ENCODE results near the gene PSME2.
"Not testable (repeated sequence)": the region's sequence is repeated elsewhere in the genome, so short reads cannot be mapped to it uniquely, and the experiment has no call there.

PSME2 gene

DNA sequence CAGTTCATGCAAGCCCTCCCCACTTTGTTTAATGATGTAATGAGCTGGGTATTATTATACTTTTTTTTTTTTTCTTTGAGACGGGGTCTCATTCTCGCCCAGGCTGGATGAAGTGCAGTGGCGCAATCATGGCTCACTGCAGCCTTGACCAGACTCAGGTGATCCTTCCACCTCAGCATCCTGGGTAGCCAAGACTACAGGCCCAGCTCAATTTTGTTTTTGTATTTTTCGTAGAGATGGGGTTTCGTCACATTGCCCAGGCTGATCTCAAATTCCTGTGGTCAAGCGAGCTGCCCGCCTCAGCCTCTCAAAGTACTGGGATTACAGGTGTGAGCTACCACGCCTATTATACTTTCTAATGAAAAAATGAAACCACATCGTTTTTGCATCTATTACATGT lies 36.4 kb downstream of the PSME2 start:
- no peak for DNase-seq

DNA sequence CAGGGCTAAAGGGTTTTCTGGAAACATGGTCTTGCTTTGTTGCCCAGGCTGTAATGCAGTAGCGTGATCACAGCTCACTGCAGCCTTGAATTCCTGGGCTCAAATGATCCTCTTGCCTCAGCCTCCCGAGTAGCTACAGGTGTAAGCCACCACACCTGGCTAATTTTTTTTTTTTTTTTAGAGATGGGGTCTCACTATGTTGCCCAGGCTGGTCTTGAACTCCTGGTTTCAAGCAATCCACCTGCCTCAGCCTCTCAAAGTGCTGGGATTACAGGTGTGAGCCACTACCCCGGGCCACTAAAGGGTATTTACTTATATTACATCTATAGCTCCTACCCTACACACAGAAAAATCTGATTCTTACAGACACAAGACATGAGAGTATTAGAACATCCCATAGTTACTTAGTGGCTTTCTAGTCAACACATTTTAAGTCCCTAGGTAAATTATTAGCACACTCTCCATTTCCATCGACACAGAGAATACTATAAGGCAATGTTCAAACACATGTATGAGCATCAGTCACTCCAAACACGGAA lies 38.0 kb downstream of the PSME2 start:
- no peak for DNase-seq

DNA sequence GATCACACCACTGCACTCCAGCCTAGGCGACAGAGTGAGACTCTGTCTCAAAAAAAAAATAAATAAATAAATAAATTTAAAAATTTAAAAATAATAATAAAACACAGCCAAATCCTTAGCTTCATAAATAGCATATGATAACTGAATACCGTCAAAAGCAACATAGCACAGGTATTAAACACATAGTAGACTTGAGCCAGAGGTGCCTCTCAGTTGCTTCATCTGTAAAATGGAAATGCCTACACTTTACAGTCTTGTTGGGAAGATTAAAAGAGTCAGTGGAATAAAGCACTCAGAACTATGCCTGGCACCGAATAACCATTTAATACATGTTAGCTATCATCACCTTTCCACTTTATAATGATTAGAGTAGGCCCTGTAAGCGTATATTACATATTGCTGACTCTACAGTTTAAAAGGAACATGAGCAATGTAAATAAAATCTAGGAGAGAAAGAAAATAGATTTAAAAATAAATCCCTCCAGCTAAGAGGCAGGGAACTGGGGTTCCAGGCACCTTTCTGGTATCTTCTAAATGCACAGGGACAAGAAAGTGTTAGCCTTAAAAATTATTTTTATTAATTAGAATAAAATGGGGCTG lies 39.6 kb downstream of the PSME2 start:
- no peak for DNase-seq

DNA sequence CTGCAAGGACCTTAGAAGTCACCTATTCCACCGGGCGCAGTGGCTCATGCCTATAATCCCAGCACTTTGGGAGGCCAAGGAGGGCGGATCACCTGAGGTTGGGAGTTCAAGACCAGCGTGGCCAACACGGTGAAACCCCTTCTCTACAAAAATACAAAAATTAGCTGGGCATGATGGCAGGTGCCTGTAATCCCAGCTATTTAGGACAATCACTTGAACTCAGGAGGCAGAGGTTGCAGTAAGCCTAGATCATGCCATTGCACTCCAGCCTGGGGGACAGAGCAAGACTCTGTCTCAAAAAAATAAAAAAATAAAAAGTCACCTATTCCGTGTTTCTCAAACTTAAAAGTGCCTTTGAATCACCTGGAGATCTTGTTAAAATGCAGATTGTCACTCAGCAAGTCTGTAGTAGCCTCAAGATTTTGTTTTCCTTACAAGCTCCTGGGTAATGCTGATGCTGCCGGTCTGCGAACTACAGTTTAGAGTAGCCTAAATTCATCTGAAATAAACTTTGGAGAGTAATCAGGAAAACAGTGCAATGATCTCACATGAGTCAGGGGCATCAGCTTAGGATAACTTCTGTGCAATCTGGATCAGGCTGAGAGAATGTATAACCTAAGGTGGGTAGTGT lies 40.7 kb downstream of the PSME2 start:
- DNase-seq: not testable (repeated sequence)

DNA sequence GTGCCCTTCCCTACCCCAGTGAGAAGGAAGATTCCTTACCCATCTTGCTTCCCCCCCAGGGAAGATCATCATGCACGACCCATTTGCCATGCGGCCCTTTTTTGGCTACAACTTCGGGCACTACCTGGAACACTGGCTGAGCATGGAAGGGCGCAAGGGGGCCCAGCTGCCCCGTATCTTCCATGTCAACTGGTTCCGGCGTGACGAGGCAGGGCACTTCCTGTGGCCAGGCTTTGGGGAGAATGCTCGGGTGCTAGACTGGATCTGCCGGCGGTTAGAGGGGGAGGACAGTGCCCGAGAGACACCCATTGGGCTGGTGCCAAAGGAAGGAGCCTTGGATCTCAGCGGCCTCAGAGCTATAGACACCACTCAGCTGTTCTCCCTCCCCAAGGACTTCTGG lies 43.0 kb downstream of the PSME2 start:
- no peak for DNase-seq

DNA sequence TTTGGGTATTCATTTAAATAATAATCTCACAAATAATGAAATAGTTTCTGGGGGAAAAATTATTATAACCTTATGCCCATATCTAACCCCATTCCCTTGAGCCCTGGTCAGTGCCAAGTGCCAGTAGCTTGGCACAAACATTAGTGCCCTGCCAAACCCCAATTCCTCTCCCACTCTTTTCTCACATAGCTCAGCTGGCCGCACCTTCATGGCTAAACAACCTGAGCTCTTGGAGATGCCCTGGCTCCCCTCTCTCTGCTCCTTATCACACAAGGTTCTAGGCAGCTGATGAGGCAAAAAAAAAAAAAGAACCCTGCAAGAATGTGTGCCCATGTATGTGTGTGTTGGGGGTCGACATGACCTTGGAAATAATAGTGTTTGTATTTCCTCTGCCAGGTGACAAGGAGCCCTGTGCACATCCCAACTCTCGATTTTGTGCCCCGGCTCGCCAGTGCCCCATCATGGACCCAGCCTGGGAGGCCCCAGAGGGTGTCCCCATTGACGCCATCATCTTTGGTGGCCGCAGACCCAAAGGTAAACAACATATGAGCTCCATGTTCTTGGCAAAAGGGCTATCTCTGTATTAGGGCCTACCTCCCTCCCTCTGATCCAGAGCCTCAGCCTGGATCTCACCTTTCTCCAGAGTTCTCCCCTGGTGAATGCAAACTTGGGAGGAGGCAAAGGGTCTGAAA lies 43.9 kb downstream of the PSME2 start:
- DNase-seq: no peak

DNA sequence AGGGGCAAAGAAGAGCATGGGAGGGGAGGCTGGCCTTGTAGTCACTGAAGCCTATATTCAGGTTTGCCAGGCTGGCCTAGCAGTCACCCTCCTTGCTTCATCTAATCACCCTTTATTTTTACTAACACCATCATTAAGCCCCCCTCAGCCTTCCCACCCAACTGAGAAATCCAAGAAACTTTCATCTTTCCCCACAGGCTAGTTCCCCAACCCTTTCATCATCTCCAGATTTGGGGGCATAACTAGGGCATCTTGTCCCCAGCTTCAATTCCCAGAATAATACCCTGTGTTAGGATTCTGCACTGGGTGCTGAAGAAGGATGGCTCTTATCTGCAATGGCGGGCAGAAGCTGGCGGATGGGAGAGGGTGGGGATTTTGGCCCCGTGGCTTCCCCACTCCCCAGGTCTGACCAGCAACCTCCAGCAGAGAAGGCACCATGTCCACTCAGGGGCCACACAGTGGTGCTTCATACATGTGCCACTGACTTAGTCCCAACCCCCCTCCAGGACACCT lies 45.4 kb downstream of the PSME2 start:
- no peak for DNase-seq

DNA sequence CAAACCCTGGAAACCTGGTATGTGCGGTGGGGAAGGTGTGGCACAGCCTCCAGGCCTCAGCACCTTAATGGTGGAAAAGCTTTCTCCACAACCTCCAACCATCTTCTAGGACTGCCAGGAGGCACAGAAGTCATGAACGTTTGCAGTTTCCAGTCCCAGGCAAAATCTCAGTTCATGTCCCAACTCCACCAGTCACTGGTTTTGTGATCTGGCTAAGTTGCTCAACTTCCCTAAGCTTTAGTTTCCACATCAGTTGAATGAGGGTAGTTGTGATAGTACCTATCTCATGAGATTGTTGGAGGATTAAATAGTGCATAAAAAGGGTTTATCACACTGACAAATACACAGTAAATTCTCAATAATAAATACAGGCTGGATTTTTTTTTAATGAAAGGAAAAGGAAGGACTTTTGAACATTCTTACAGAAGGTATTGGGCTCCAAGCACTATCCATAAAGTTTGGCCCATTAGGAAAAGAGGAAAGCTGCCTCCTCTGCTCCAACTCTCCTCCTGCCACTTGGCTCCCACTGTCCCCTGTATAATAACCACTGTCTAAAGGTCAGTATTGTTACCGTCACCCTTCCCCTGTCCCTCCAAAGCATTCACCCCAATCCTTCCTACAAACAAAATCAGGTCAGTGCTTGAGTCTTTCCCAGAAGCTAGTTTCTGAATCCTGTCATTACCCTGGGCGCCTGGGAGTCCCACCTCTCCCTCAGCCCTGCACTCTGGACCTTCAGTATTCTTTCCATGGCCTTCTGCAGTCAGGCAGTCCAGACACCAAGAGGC lies 46.0 kb downstream of the PSME2 start:
- no peak for DNase-seq

DNA sequence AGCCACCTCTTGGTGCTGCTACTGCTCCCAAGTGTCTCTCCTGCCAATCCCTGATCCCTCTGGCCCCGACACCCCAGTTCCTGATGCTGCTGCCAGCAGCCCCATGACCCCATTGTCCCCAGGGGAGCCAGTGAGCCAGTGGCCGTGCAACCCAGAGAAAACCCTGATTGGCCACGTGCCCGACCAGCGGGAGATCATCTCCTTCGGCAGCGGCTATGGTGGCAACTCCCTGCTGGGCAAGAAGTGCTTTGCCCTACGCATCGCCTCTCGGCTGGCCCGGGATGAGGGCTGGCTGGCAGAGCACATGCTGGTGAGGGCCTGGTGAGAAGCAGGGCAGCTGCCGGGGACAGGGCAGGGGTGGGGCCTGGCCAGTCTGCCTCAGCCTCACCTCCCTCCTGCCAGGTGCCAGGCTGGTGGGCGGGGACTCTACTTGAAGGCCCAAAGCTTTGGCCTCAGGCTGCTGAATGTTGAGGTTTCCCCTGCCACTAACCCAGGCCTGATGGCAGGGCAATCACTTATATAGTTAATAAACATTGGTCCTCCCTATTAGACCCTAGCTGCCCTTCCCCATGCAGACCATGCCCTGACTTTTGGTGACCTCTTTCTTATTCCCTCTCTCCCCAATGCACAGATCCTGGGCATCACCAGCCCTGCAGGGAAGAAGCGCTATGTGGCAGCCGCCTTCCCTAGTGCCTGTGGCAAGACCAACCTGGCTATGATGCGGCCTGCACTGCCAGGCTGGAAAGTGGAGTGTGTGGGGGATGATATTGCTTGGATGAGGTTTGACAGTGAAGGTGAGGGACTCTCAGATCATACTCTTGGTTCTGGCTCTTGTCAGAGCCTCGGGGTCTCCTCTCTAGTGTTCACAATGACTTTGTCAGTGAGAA lies 47.2 kb downstream of the PSME2 start:
- no peak for DNase-seq

DNA sequence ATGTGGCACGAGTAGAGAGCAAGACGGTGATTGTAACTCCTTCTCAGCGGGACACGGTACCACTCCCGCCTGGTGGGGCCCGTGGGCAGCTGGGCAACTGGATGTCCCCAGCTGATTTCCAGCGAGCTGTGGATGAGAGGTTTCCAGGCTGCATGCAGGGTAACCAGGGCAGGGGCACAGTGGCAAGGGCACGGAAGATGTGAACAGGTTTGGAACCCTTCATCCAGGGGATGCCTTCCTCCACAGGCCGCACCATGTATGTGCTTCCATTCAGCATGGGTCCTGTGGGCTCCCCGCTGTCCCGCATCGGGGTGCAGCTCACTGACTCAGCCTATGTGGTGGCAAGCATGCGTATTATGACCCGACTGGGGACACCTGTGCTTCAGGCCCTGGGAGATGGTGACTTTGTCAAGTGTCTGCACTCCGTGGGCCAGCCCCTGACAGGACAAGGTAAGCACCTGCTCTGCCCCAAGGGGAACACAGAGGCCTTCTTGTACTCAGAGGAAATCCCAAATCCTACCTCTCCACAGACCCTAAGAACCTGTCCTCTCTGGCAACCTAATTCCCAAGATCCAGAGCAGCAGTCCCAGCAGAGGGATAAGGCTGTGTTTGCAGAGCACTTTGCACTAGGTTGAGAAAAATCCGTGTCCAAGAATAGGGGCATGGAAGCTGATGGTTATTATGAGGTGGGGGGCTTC lies 48.0 kb downstream of the PSME2 start:
- DNase-seq: no peak

DNA sequence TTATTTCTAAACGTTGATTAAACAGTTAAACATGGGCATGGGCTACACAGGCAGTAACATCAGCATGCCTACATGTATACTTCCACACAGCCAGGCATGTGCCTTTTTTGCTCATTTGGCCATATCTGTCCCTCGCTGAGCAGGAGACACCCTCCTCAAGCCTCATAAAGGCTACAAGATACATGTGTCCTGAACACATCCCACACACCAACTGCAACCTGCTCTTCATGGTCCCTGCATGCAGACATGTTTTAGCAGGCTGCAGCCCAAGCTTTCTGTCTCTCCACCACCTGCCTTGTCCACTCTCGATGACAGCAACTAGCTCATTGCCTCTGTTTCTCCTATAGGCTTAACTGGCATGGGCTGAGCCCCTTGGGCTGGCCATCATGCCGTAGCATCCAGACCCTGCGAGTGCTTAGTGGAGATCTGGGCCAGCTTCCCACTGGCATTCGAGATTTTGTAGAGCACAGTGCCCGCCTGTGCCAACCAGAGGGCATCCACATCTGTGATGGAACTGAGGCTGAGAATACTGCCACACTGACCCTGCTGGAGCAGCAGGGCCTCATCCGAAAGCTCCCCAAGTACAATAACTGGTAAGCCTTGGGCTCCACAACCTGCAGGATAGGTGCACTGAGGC lies 49.7 kb downstream of the PSME2 start:
- no peak for DNase-seq

DNA sequence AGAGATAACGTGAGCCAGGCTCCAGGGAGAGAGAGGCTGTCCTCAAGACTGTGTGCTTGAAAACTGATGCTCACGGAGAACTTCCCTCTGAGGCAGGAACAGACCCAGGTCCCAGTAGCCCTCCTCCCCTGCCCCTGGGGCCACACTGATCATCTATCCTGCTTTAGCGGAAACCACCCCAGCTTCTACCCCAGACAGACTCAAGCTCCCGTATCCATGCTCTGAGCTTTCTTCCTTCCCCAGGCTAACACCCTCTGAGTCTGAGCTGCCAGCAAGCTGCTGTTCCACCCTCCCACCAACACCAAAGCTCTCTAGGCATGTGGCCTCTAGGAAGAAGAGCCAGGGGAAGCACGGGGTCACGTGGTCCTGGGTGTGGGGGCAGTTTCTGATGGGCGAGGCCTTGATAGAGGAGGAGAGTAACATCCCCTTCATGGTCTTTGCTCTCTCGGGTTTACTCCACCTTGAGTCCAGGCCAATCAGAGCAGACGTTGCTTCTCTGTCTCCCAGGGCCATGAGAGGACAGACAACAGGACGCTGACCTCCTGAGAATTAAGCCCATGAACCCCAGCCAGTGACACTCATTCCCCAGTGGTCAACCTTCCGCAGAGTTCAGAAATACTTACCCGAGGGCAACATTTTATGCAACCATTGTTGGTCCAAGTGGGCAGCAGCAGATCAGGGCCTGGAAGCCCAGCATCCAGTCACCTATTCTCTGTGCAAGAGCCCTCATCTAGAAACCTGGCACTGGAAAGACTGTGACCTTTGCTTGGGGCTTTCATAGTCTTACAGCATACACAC lies 50.9 kb downstream of the PSME2 start:
- DNase-seq: peak; percentile 27

DNA sequence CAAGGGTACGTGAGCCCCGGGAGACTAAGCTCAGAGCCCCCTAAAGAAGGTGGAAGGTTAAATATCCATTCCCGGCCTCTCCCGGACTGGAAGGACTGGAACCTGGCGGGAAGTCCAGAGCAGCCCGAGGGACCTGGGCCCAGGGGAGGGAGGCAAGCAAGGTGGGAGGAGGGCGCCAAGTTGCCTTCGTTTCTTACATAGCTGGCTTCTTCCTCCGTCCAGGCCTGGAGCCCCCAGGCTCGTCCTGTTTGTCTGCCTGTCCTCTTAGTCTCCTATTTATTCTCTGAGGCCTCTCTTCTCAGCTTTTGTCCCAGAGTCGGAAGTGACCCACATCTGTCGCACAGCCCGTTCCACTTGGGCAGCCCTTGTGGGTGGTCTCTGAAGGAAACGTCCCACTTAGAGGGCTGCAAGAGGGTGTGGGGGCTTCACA lies 51.6 kb downstream of the PSME2 start:
- DNase-seq: no peak

DNA sequence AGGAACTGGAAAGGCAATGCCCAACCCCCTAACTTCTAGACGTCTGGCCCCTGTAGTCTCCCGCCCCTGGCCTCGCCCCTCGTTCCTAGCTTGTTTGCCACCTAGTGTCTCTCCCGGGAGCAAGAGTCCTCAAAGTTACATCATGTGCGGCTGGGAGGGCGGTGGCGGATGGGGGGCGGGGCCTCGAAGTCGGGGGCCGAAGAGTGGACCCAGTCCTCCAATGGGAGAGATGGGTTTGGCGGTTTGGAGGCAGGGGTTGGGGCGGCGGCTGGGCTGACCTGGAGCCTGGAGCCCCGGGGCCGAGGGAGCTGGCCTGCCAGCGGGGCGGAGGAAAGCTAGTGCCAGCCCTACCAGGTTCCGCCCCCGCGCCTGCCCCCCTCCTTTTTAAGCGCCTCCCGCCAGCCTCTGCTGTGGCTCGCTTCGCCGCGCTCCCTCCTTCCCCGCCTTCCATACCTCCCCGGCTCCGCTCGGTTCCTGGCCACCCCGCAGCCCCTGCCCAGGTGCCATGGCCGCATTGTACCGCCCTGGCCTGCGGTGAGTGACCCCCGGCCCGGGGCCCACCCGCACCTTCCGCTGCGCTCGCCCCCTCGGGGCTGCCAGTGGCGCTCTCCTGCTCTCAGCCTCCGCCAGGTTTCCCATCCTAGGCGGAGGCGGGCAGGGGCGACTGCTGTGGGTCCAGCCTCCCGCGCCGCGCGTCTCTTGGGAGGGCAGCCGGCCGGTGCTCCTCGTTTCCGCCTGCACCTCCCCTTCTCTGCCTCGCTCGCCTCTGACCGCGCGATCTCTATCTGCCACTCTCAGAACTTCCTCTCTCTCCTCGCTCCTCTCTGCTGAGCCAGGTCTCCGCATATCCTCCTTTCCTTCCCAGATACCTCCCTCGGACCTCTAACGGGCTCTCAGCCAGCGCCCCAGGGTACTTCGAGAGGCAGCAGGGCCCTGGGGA lies 52.2 kb downstream of the PSME2 start, which contains the start of gene PCK2:
Gene PCK2 (plus strand): TSS at position 411 of the 940 bp plus-strand sequence. CDS start 95 bp downstream, at position 506.
- DNase-seq: peak; percentile 84
